ENCODE results near the gene CAMK2A. TPM values are rescaled to one million over a fixed set of nuclear protein-coding genes. Genes with fewer than 3 reads are reported as not detected.
A peak's percentile ranks its signal among the peaks of the same experiment; 100 is the strongest.

CAMK2A gene
- total and polyA plus RNA-seq, 9 donors, result 0.12 to 1.3 (median 0.62) TPM

DNA sequence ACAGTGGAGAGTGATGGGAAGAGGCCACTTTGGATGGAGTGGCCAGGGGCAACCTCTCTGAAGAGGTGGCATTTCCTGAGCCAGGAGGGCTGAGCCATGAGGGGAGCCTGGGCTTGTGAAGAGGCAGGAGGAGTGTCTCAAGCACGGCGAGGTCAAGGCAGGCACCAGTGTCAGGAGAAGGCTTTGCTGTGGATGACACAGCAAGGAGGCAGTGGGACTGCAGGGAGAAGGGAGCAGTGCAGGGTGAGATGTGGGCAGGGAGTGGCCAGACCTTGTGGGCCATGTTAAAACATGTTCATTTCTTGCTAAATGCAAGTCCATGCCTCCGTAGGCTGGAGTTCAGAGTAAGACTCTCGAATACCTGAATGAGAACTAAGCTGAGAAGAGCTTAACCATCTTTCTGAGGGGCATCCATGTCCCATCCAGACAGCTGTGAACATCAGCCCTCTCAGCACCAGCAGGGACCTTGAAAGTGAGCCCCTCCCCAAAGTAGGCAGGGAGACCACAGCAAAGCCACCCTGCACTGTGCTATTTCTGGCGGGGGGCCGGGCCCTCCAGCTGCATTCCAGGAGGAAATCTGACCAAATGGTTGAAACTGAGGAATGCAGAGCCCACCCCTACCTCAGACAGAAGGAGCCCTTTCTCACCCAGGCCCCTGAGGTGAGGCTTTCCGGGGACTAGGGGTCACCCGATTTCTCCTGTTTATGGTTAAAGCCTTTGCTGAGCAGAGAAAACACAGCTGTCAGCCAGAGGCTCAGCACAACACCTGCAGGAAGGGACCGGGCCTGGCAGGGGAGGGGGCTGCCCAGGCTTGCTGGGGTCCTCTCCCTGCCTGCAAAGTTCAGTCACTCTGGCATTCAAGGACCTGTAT lies 29.3 kb upstream of the CAMK2A start:
- TF ChIP-seq EP300 (IDR thresholded peaks at IDR 0.05), result no peak
- TF ChIP-seq, protein P1, sequence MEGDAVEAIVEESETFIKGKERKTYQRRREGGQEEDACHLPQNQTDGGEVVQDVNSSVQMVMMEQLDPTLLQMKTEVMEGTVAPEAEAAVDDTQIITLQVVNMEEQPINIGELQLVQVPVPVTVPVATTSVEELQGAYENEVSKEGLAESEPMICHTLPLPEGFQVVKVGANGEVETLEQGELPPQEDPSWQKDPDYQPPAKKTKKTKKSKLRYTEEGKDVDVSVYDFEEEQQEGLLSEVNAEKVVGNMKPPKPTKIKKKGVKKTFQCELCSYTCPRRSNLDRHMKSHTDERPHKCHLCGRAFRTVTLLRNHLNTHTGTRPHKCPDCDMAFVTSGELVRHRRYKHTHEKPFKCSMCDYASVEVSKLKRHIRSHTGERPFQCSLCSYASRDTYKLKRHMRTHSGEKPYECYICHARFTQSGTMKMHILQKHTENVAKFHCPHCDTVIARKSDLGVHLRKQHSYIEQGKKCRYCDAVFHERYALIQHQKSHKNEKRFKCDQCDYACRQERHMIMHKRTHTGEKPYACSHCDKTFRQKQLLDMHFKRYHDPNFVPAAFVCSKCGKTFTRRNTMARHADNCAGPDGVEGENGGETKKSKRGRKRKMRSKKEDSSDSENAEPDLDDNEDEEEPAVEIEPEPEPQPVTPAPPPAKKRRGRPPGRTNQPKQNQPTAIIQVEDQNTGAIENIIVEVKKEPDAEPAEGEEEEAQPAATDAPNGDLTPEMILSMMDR (IDR thresholded peaks at IDR 0.05), result no peak
- no peak for TF ChIP-seq POLR2A (IDR thresholded peaks at IDR 0.05)
- intact Hi-C loops (cut with DNase I), result no loop called here
- WGBS, 3 donors, result 51 to 68% (median 59%) methylated on average over 8 to 9 of the region's 9 CpGs
- H3K27me3 ChIP-seq, result no peaks in the 10 kb centered on the region
- no peaks in the 10 kb centered on the region for H3K4me1 ChIP-seq (ENCODE audit: insufficient read depth)
- H3K36me3 ChIP-seq, result no peaks in the 10 kb centered on the region
- DNase-seq, result no peak
- H3K4me3 ChIP-seq, result no peak overlapping the region
- H3K9me3 ChIP-seq, result no peaks in the 10 kb centered on the region
- H3K27ac ChIP-seq, result no peak overlapping the region

DNA sequence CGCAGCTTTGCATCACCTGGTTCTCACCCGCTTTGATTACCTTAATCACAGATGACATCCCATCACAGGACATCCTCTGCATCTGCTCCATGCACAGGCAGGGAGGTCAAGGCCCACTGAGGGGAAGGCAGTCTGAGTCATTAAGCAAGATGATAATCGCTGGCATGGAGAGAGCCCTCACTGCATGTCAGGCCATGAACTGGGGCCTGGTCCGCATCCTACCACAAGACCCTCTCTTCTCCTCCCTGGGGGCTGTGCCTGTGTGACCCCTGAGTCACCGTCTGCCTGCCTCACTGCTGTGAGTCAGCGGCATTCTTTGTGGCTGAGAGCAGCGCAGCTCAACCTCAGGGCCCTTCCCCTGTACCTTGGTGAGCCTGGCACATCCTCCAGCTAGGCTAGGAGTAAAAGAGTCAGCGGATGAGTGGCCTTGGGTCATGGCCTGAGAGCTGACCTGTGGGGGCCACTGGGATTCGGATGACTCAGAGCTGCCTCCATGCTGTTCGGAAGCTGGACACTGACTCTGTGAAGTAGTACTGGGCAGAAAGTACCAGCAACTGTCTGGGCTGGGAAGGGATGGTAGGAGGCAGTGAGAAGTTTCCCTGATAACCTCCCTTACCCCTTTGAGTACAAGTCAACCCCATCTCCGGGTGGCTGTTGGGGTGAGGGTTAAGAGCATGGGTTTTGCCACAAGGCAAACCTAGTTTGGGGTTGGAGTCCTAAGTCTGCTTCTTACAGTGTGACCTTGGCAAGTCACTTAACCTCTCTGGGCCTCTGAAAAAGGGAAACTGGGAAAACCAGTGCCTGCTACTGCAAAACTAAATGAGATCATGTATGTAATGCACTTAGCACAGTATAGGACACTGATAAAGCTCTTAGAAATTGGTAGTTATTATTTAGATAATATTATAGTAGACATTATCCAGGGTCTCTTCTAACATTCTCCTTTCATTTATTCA lies 27.8 kb upstream of the CAMK2A start:
- Histone ChIP-seq H3K4me1 (ENCODE audit: insufficient read depth) (no peaks in the 10 kb centered on the region), H3K27ac (peak overlapping the region in 1 of 2 donors; percentile 12), H3K27me3 (no peaks in the 10 kb centered on the region), H3K36me3 (no peaks in the 10 kb centered on the region), H3K4me3 (no peak overlapping the region), H3K9me3 (no peaks in the 10 kb centered on the region)
- TF ChIP-seq, protein P1 (IDR thresholded peaks at IDR 0.05), result no peak
- no peak for TF ChIP-seq POLR2A (IDR thresholded peaks at IDR 0.05)
- intact Hi-C loops (cut with DNase I), result no loop called here
- 57 to 61% (median 58%) methylated on average over 11 of the region's 11 CpGs for WGBS, 3 donors
- DNase-seq, result peak in 4 of 5 donors; percentile 32 to 58 (median 44)

DNA sequence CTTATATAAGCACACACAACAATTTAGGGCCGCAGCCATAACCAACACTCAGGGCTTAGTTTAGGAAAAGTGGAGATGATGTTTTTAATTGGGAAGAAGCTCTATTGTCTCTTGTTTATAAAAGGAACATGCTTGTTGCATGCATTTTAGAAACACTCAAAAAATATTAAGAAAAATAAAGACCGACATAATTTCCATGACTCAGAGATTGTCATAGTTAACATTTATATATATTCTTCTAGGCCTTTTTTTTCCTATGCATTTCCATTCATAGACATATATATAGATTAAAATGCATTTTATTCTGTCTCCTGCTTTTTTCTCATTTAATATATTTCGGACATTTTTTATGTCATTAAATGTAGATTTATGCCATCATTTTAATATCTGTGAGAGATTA lies 26.7 kb upstream of the CAMK2A start:
- no peaks in the 10 kb centered on the region for H3K9me3 ChIP-seq
- intact Hi-C loops (cut with DNase I), result no loop called here
- H3K27ac ChIP-seq, result no peak overlapping the region
- no peak overlapping the region for H3K4me3 ChIP-seq
- WGBS, 3 donors, result 73 to 88% (median 82%) methylated on average over 3 of the region's 3 CpGs
- no peak for DNase-seq
- no peaks in the 10 kb centered on the region for H3K36me3 ChIP-seq
- no peaks in the 10 kb centered on the region for H3K27me3 ChIP-seq
- TF ChIP-seq POLR2A (IDR thresholded peaks at IDR 0.05) (no peak), EP300 (IDR thresholded peaks at IDR 0.05) (no peak)
- TF ChIP-seq, protein P1 (IDR thresholded peaks at IDR 0.05), result no peak
- H3K4me1 ChIP-seq (ENCODE audit: insufficient read depth), result no peaks in the 10 kb centered on the region

DNA sequence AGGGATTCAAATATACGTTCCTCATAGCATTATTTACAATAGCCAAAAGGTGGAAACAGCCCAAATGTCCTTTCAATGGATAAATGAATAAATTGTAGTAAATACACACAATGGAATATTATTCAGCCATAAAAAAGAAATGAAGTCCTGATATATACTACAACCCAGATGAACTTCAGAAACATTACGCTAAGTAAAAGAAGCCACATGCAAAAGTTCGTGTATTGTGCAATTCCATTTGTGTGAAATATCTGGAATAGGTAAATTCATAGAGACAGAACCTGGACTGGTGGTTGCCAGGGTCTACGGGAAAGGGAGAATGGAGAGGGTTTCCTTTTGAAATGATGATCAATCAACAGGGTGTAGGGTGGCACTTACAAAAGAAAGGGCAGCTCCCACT lies 25.7 kb upstream of the CAMK2A start:
- no peaks in the 10 kb centered on the region for H3K36me3 ChIP-seq
- WGBS, 3 donors, result 95% methylated on average over 4 of the region's 4 CpGs
- DNase-seq, result no peak
- H3K4me1 ChIP-seq (ENCODE audit: insufficient read depth), result no peaks in the 10 kb centered on the region
- TF ChIP-seq EP300 (IDR thresholded peaks at IDR 0.05) (no peak), POLR2A (IDR thresholded peaks at IDR 0.05) (no peak)
- TF ChIP-seq, protein P1 (IDR thresholded peaks at IDR 0.05), result no peak
- H3K9me3 ChIP-seq, result no peaks in the 10 kb centered on the region
- intact Hi-C loops (cut with DNase I), result no loop called here
- H3K27me3 ChIP-seq, result no peaks in the 10 kb centered on the region
- H3K4me3 ChIP-seq, result no peak overlapping the region
- H3K27ac ChIP-seq, result no peak overlapping the region
